GM18867 (cell line): ENCODE results near the gene NDUFAF3.

Experiments used
- ATAC-seq: cut with Tn5 transposase; IDR thresholded peaks from one replicate; pipeline ENCODE4 v1.9.1; 2021; ENCODE audit warnings: mild to moderate bottlenecking, moderate library complexity; ENCODE audit not compliant: unreplicated experiment

Gene NDUFAF3

GRCh38 chr3:49017971-49018706 lies 3.8 kb upstream of the NDUFAF3 start, which contains the start of gene DALRD3:
DALRD3 (minus strand) TSS chr3:49018580; CDS start chr3:49018564, 16 bp downstream.
- ATAC-seq = peak; percentile 10

- ATAC-seq = no peak
Observed at GRCh38 chr3:49018707-49019006, 3.3 kb upstream of the NDUFAF3 start.

GRCh38 chr3:49019941-49020329 lies 2.0 kb upstream of the NDUFAF3 start:
- no peak for ATAC-seq

- peak; percentile 2 for ATAC-seq
Observed at GRCh38 chr3:49020330-49021212, 1.4 kb upstream of the NDUFAF3 start.

- ATAC-seq = peak; percentile 50
Observed at GRCh38 chr3:49021213-49021812, 608 bp upstream of the NDUFAF3 start.

GRCh38 chr3:49022688-49023171 lies 809 bp downstream of the NDUFAF3 start:
- ATAC-seq = no peak

GRCh38 chr3:49023775-49024174 lies 1.9 kb downstream of the NDUFAF3 start:
- no peak for ATAC-seq

- no peak for ATAC-seq
Observed at GRCh38 chr3:49024449-49024848, 2.5 kb downstream of the NDUFAF3 start.

- no peak for ATAC-seq
Observed at GRCh38 chr3:49025005-49025792, 3.3 kb downstream of the NDUFAF3 start.

GRCh38 chr3:49025793-49026520 lies 4.0 kb downstream of the NDUFAF3 start:
- ATAC-seq = no peak

GRCh38 chr3:49026536-49026935 lies 4.6 kb downstream of the NDUFAF3 start:
- ATAC-seq = no peak

GRCh38 chr3:49027634-49028033 lies 5.7 kb downstream of the NDUFAF3 start:
- ATAC-seq = no peak

GRCh38 chr3:49028298-49028672 lies 6.4 kb downstream of the NDUFAF3 start:
- no peak for ATAC-seq

GRCh38 chr3:49028673-49029562 lies 7.0 kb downstream of the NDUFAF3 start, which contains the start of gene IMPDH2:
IMPDH2 (minus strand) TSS chr3:49029398; CDS start chr3:49029350, 48 bp downstream.
- ATAC-seq = peak; percentile 89

- ATAC-seq = no peak
Observed at GRCh38 chr3:49029563-49029884, 7.6 kb downstream of the NDUFAF3 start.

- no peak for ATAC-seq
Observed at GRCh38 chr3:49030321-49030720, 8.4 kb downstream of the NDUFAF3 start.

GRCh38 chr3:49032646-49033304 lies 10.9 kb downstream of the NDUFAF3 start:
- no peak for ATAC-seq

GRCh38 chr3:49034650-49035049 lies 12.7 kb downstream of the NDUFAF3 start:
- ATAC-seq = no peak

- ATAC-seq = no peak
Observed at GRCh38 chr3:49035281-49035680, 13.4 kb downstream of the NDUFAF3 start.
